Cerebellar cortex (tissue), 1 donor: Measurements from ENCODE around the gene KCNJ4.

Experiments
- DNase-seq: peaks from one replicate; pipeline ENCODE4 v3.0.0-alpha.2; 2015; ENCODE audit warnings: low spot score

Gene KCNJ4

DNA sequence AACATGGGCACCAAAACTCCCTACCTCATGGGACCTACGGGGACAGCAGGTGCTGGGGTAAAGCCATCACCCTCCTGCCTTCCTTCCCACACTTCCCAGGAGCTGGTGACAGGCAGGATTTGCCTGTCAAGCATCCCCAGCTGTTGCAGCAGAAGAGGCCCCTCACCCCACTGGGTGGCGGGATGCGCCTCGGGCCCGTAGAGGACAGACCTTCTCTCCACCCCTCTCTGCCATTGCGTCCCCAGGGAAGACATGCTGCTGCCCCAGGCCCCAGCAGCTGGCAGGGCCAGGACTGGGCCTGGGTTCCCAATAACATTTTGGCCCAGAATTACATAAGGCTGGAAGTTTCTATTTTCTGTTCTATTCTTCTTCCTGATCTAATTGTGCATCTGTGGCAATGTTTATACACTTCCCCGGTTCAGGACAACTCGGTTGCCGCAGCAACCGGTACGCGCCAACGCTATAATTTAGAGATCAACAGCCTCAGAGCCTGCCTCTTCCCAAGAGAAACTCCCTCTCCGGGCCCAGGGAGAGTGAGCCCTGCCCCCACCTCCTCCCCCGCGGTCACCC, 25.4 kb downstream of the KCNJ4 start:
- no peak for DNase-seq

GRCh38 chr22:38428714-38429113, 26.3 kb downstream of the KCNJ4 start:
- no peak for DNase-seq

- no peak for DNase-seq
Measured at GRCh38 chr22:38427940-38428339, 27.1 kb downstream of the KCNJ4 start.

GRCh38 chr22:38427465-38427864, 27.5 kb downstream of the KCNJ4 start:
- no peak for DNase-seq

DNA sequence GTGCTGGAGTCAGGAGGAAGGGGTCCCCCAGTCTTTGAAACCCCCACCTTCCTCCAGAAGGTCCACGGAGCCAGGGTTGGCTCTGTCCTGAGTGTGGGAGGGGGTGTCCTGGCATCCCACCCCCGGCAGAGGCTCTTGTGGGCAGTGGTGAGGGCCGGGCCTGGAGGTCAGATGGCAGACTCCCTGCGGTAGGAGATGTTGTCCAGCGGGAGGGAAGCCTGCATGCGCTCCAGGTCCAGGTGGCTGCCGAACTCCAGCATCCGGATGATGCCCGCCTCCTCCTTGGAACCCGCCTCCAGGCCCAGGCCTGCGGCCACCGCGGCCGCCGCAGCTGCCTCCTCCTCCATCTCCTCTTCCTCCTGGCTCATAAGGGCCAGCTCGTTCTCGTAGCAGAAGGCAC, 28.4 kb downstream of the KCNJ4 start:
- no peak for DNase-seq

DNA sequence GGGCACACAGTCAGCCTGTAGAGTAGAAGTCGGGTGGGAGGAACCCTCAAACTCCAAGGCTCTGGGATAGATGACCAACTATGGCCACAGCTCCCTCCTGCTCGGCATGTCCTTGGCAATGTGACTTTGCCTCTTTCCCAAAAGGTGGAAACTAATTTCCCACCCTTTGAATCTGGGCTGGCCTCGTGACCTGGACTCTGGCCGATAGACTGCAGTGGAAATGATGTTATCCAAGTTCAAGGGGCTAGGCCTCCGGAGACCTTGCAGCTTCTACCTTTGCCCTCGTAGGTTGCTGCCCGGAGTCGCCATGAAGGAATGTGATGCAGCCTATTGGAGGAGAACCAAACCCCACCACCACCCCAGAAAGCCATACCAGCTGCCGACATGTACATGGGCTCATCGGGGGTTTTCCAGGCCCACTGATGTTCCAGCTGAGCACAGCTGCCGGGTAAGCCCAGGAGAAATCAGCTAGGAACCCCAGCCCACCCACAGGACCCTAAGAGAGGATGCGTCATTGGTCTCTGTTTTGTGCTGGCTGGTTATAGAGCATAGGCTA, 30.4 kb downstream of the KCNJ4 start:
- DNase-seq = no peak

GRCh38 chr22:38423512-38424503, 31.2 kb downstream of the KCNJ4 start:
- DNase-seq = no peak

GRCh38 chr22:38422611-38423511, 32.1 kb downstream of the KCNJ4 start:
- no peak for DNase-seq

DNA sequence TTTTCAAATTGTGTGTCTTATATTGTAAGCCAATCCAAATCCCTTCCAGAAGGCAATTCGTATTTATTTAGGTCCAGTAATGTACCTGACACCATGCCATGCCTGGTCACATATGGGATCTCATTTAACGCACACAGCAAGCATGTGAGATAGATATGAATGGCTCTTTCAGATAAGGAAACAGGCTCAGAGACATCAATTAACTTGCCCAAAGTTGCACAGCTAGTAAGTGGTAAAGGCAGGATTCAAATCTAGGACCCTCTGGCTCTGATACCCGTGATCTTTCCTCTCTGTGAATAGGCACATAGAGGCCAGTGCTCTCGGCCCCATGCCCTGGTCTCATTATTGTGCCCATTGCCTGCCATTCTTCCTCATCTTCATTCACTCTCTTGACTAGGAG, 34.3 kb downstream of the KCNJ4 start:
- no peak for DNase-seq

DNA sequence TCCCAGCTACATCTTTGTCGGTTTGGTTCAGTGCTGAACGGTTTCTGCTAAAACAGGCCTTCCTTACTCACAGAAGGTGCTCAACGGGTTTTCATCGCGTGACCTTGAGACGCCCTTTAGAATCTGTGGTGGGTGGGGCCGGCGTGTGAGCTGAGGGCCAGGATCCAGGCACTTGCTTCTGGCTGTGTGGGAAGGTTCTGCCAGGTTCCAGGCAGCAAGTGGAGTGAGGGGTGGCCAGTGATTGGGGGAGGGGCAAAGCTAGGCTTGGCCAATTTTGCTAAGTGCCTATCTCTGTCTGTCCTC, 35.2 kb downstream of the KCNJ4 start:
- no peak for DNase-seq

DNA sequence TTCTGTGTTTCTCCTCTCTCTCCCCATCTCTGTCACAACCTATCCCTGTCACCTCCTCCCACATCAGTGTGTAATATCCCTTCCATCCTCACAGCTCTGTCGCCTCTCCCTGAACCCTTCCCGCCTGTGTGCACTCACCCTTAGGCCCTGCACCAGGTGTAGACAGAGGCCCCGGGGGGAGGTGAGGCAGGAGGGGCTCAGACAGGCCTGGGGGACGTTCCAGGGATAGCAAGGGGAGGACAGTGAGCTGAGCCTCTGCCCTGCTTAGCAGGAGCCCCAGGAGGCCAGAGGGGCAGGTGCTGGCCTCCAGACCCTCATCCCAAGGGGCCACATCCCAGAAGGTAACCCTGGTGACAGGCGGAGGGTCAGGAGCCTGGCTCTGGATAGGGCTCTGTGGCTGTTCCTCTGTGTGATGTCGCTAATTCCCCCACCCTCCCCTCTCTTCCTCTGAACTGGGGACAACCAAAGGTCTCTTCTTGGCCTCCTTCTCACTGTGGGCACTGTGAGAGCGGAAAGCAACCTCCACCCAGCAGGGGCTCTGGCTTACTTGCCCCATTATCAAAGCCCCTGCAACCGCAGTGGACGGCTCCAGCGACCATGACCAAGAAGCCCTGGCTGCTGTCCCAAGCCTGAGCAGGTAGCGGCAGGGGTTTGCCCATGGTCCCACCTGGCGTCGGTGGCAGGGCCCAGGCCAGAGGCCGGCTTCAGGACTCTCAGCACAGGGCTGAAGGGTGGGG, 35.7 kb downstream of the KCNJ4 start:
- DNase-seq = no peak

GRCh38 chr22:38418589-38418988, 36.4 kb downstream of the KCNJ4 start:
- DNase-seq = no peak

DNA sequence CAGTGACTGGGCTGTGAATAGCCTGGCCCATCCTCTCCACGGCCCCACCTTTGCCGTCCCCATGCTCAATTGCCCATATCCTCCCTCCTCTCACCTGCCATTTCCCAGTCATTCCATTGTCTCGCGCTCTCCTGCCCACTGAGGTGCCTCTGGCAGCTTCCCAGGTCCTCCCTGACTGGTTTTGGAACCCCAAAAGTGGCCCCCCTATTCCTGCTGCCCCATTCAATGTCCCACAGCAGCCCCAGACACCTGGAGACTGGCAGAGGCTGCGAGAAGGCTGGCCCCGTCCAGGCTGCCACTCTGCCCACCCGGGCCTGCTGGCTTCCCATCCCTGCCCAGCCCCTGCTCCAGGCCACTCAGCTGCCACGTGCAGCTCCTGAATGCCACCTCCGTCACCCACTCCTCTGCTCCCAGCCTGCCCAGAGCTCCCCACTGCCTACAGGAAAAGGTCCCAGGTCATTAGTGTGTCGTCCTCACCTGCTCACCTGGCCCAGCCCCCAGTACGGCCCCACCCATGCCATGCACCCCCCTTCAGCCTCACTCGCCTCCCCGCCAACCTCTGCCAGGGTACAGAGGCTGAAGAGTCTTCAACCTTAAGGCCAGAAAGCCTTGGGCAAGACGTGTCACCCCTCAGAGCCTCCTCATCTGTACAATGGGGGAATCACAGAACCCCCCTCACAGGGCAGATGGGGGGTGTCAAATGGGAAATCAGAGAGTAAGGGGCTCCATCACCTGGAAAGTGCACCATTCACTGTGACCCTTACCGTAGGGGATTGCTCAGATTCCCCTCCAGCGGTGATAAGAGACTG, 37.5 kb downstream of the KCNJ4 start:
- DNase-seq = no peak

DNA sequence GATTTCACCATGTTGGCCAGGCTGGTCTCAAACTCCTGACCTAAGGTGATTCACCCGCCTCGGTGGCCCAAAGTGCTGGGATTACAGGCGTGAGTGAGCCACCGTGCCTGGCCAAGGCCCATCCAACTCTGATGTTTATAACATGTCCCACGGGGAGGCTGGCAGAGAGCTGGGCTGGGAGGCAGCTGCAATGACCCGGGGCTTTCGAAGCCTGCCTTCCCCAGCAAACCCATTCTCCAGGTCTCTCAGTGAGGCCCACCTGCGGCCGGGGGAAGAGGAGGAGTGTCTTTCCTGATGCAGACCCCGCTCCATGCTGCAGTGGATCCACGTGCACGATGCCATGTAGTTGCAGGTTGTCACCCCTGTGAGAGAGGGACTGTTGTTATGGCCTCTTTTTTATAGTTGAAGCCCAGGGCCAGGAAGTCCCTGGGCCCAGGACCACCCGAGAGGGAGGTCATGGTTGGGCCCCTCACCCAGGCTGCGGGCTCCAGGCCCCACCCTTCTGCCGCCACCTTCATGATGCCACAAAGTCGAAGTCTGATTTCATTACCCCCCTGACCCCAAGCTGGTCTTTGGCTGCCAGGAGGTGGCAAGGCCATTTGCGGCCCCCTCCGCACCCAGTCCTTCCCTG, 38.3 kb downstream of the KCNJ4 start:
- no peak for DNase-seq

GRCh38 chr22:38415561-38416321, 39.3 kb downstream of the KCNJ4 start:
- no peak for DNase-seq

DNA sequence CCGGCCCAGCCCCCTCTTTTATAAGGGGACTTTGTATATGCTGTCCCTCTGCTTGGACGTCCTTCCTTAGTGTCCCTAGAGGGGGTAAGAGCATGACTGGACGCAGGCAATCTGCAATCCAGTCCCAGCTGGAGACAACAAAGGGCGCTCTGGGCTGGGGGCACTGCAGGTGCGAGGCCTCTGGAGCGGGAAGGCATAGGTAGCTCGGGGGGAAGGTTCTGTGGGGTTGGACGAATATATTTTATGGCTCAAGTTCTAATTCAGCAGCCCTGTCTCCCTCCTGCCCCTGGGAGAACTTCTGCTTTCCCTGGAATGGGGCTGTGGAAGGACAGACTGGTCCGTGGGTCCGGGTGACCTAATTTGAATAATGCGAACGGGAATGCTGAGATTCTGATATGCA, 40.0 kb downstream of the KCNJ4 start:
- no peak for DNase-seq

- DNase-seq = no peak
Measured at GRCh38 chr22:38414009-38414395, 41.0 kb downstream of the KCNJ4 start.

GRCh38 chr22:38413085-38414008, 41.7 kb downstream of the KCNJ4 start:
- DNase-seq = no peak
